Measurements from ENCODE around the gene GRIPAP1. TPM values are rescaled to one million over a fixed set of nuclear protein-coding genes. Genes with fewer than 3 reads are reported as not detected.

GRIPAP1 gene
- total and polyA plus RNA-seq, 5 donors from 2014 or later: 8.3 to 126 (median 9.3) TPM

GRCh38 chrX:49039598-49040375, 37.7 kb upstream of the GRIPAP1 start:
- Mint-ChIP-seq H3K27ac (peak overlapping the region; percentile 52 to 73 (median 68)), H3K4me3 (peak overlapping the region; percentile 6 to 80 (median 54)), H3K4me1 (peaks cover 0 to 40% (median 17%) of the 10 kb centered on the region in 4 donors), H3K27me3 (no peaks in the 10 kb centered on the region), H3K9me3 (no peaks in the 10 kb centered on the region), H3K36me3 (peaks cover 10% of the 10 kb centered on the region)
- ATAC-seq (ENCODE audit: low read depth in 2 of 2) (no peak), DNase-seq (peak; percentile 21 to 59 (median 30))
- Histone ChIP-seq H3K9me3 (ENCODE audit: control insufficient read depth in 2 of 2, low read length in 2 of 2) (no peaks in the 10 kb centered on the region), H3K27me3 (ENCODE audit: control insufficient read depth, insufficient read depth, low read length) (no peaks in the 10 kb centered on the region), H3K4me1 (ENCODE audit: control insufficient read depth, insufficient read depth, low read length, poor library complexity, severe bottlenecking) (peaks cover 32% of the 10 kb centered on the region), H3K4me3 (ENCODE audit: low read depth, low read length) (peak overlapping the region; percentile 7), H3K27ac (ENCODE audit: insufficient read depth, low read length, poor library complexity, severe bottlenecking) (peak overlapping the region; percentile 64), H3K36me3 (ENCODE audit: control insufficient read depth, insufficient read depth, low read length) (peaks cover 17% of the 10 kb centered on the region)

- H3K4me3 Mint-ChIP-seq: peak overlapping the region in 1 of 4 donors; percentile 12
- peaks cover 35% of the 10 kb centered on the region for H3K36me3 ChIP-seq (ENCODE audit: control insufficient read depth, insufficient read depth, low read length)
- no peaks in the 10 kb centered on the region for H3K9me3 Mint-ChIP-seq
- H3K27me3 Mint-ChIP-seq: no peaks in the 10 kb centered on the region
- H3K4me1 Mint-ChIP-seq: peaks cover 0 to 33% (median 12%) of the 10 kb centered on the region in 4 donors
- H3K4me3 ChIP-seq (ENCODE audit: low read depth, low read length): no peak overlapping the region
- H3K4me1 ChIP-seq (ENCODE audit: control insufficient read depth, insufficient read depth, low read length, poor library complexity, severe bottlenecking): peaks cover 28% of the 10 kb centered on the region
- H3K27ac ChIP-seq (ENCODE audit: insufficient read depth, low read length, poor library complexity, severe bottlenecking): no peak overlapping the region
- H3K27me3 ChIP-seq (ENCODE audit: control insufficient read depth, insufficient read depth, low read length): no peaks in the 10 kb centered on the region
- DNase-seq (no peak), ATAC-seq (ENCODE audit: low read depth in 2 of 2) (no peak)
- no peaks in the 10 kb centered on the region for H3K9me3 ChIP-seq (ENCODE audit: control insufficient read depth in 2 of 2, low read length in 2 of 2)
- H3K36me3 Mint-ChIP-seq: peaks cover 18% of the 10 kb centered on the region
- peak overlapping the region in 1 of 3 donors; percentile 16 for H3K27ac Mint-ChIP-seq
Observed at GRCh38 chrX:49037883-49038475, 35.9 kb upstream of the GRIPAP1 start.

DNA sequence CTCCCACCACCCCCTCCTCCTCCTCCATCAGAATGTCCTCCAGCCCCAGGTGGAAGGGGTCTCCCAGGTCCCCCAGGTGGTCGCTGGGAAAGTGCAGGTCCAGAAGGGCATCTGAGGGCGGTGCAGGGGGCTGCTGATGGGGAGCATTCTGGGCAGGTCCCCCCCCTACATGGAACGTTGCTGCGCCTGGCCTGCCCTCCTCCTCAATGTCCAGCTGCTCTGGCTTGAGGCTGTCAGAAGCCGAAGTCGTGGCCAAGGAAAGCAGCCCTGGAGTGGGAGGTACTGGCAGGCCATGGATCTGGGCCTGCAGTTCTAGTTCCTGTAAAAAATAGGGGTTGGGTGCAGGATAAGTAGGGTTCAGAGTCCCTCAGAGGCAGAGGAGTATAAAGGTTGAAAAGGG, 28.2 kb upstream of the GRIPAP1 start:
- Histone ChIP-seq H3K9me3 (ENCODE audit: control insufficient read depth in 2 of 2, low read length in 2 of 2) (no peaks in the 10 kb centered on the region), H3K27ac (ENCODE audit: insufficient read depth, low read length, poor library complexity, severe bottlenecking) (no peak overlapping the region), H3K4me3 (ENCODE audit: low read depth, low read length) (no peak overlapping the region), H3K4me1 (ENCODE audit: control insufficient read depth, insufficient read depth, low read length, poor library complexity, severe bottlenecking) (no peaks in the 10 kb centered on the region), H3K27me3 (ENCODE audit: control insufficient read depth, insufficient read depth, low read length) (no peaks in the 10 kb centered on the region), H3K36me3 (ENCODE audit: control insufficient read depth, insufficient read depth, low read length) (peaks cover 26% of the 10 kb centered on the region)
- H3K27me3 Mint-ChIP-seq: no peaks in the 10 kb centered on the region
- H3K27ac Mint-ChIP-seq: peak overlapping the region in 1 of 3 donors; percentile 45
- H3K4me3 Mint-ChIP-seq: no peak overlapping the region
- ATAC-seq (ENCODE audit: low read depth in 2 of 2) (no peak), DNase-seq (no peak)
- peaks cover 9% of the 10 kb centered on the region for H3K36me3 Mint-ChIP-seq
- H3K9me3 Mint-ChIP-seq: peaks cover 0 to 2% (median 0%) of the 10 kb centered on the region in 7 donors
- H3K4me1 Mint-ChIP-seq: peaks cover 0 to 2% (median 0%) of the 10 kb centered on the region in 4 donors

GRCh38 chrX:49029876-49030275, 27.8 kb upstream of the GRIPAP1 start:
- Histone ChIP-seq H3K4me1 (ENCODE audit: control insufficient read depth, insufficient read depth, low read length, poor library complexity, severe bottlenecking) (no peaks in the 10 kb centered on the region), H3K9me3 (ENCODE audit: control insufficient read depth in 2 of 2, low read length in 2 of 2) (no peaks in the 10 kb centered on the region), H3K36me3 (ENCODE audit: control insufficient read depth, insufficient read depth, low read length) (peaks cover 26% of the 10 kb centered on the region), H3K27ac (ENCODE audit: insufficient read depth, low read length, poor library complexity, severe bottlenecking) (no peak overlapping the region), H3K4me3 (ENCODE audit: low read depth, low read length) (no peak overlapping the region), H3K27me3 (ENCODE audit: control insufficient read depth, insufficient read depth, low read length) (no peaks in the 10 kb centered on the region)
- no peak for ATAC-seq (ENCODE audit: low read depth in 2 of 2)
- no peaks in the 10 kb centered on the region for H3K27me3 Mint-ChIP-seq
- peaks cover 0 to 2% (median 0%) of the 10 kb centered on the region in 7 donors for H3K9me3 Mint-ChIP-seq
- H3K4me3 Mint-ChIP-seq: no peak overlapping the region
- H3K27ac Mint-ChIP-seq: no peak overlapping the region
- DNase-seq: no peak
- peaks cover 9% of the 10 kb centered on the region for H3K36me3 Mint-ChIP-seq
- H3K4me1 Mint-ChIP-seq: peaks cover 0 to 2% (median 0%) of the 10 kb centered on the region in 4 donors

- Histone ChIP-seq H3K4me3 (ENCODE audit: low read depth, low read length) (no peak overlapping the region), H3K36me3 (ENCODE audit: control insufficient read depth, insufficient read depth, low read length) (no peaks in the 10 kb centered on the region), H3K9me3 (ENCODE audit: control insufficient read depth in 2 of 2, low read length in 2 of 2) (no peaks in the 10 kb centered on the region), H3K27me3 (ENCODE audit: control insufficient read depth, insufficient read depth, low read length) (no peaks in the 10 kb centered on the region), H3K27ac (ENCODE audit: insufficient read depth, low read length, poor library complexity, severe bottlenecking) (no peak overlapping the region), H3K4me1 (ENCODE audit: control insufficient read depth, insufficient read depth, low read length, poor library complexity, severe bottlenecking) (no peaks in the 10 kb centered on the region)
- no peaks in the 10 kb centered on the region for H3K4me1 Mint-ChIP-seq
- no peaks in the 10 kb centered on the region for H3K36me3 Mint-ChIP-seq
- DNase-seq (no peak), ATAC-seq (ENCODE audit: low read depth in 2 of 2) (no peak)
- H3K4me3 Mint-ChIP-seq: no peak overlapping the region
- no peaks in the 10 kb centered on the region for H3K27me3 Mint-ChIP-seq
- no peak overlapping the region for H3K27ac Mint-ChIP-seq
- H3K9me3 Mint-ChIP-seq: no peaks in the 10 kb centered on the region
Observed at GRCh38 chrX:49019599-49020249, 17.7 kb upstream of the GRIPAP1 start.

DNA sequence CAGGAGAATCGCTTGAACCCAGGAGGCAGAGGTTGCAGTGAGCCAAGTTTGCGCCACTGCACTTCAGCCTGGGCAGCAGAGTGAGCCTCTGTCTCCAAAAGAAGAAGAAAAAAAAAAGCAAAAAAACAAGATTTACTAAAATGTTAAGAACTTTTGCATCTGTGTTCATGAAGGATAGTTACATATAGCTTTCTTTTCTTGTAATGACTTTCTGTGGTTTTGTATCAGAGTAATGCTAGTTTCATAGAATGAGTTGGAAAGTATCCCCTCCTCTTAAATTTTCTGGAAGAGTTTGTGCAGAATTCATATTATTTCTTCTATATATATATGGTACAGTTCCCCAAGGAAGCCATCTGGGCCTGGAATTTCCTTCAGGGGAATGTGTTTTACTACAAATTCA, 17.0 kb upstream of the GRIPAP1 start:
- Histone ChIP-seq H3K27ac (ENCODE audit: insufficient read depth, low read length, poor library complexity, severe bottlenecking) (no peak overlapping the region), H3K27me3 (ENCODE audit: control insufficient read depth, insufficient read depth, low read length) (no peaks in the 10 kb centered on the region), H3K9me3 (ENCODE audit: control insufficient read depth in 2 of 2, low read length in 2 of 2) (no peaks in the 10 kb centered on the region), H3K4me3 (ENCODE audit: low read depth, low read length) (no peak overlapping the region), H3K4me1 (ENCODE audit: control insufficient read depth, insufficient read depth, low read length, poor library complexity, severe bottlenecking) (no peaks in the 10 kb centered on the region), H3K36me3 (ENCODE audit: control insufficient read depth, insufficient read depth, low read length) (no peaks in the 10 kb centered on the region)
- H3K27ac Mint-ChIP-seq: no peak overlapping the region
- no peaks in the 10 kb centered on the region for H3K27me3 Mint-ChIP-seq
- ATAC-seq (ENCODE audit: low read depth in 2 of 2): no peak
- H3K4me1 Mint-ChIP-seq: no peaks in the 10 kb centered on the region
- DNase-seq: no peak
- H3K36me3 Mint-ChIP-seq: no peaks in the 10 kb centered on the region
- no peak overlapping the region for H3K4me3 Mint-ChIP-seq
- H3K9me3 Mint-ChIP-seq: no peaks in the 10 kb centered on the region

- H3K4me3 Mint-ChIP-seq: peak overlapping the region in 3 of 4 donors; percentile 28 to 74 (median 68)
- H3K4me1 ChIP-seq (ENCODE audit: control insufficient read depth, insufficient read depth, low read length, poor library complexity, severe bottlenecking): peaks cover 17% of the 10 kb centered on the region
- no peaks in the 10 kb centered on the region for H3K9me3 ChIP-seq (ENCODE audit: control insufficient read depth in 2 of 2, low read length in 2 of 2)
- no peak overlapping the region for H3K27ac ChIP-seq (ENCODE audit: insufficient read depth, low read length, poor library complexity, severe bottlenecking)
- H3K27ac Mint-ChIP-seq: peak overlapping the region in 1 of 3 donors; percentile 98
- no peak overlapping the region for H3K4me3 ChIP-seq (ENCODE audit: low read depth, low read length)
- peaks cover 0 to 6% (median 0%) of the 10 kb centered on the region in 7 donors for H3K9me3 Mint-ChIP-seq
- ATAC-seq (ENCODE audit: low read depth in 2 of 2) (no peak), DNase-seq (no peak)
- H3K27me3 ChIP-seq (ENCODE audit: control insufficient read depth, insufficient read depth, low read length): no peaks in the 10 kb centered on the region
- no peaks in the 10 kb centered on the region for H3K36me3 Mint-ChIP-seq
- peaks cover 2% of the 10 kb centered on the region for H3K36me3 ChIP-seq (ENCODE audit: control insufficient read depth, insufficient read depth, low read length)
- H3K27me3 Mint-ChIP-seq: peaks cover 4% of the 10 kb centered on the region
- peaks cover 2 to 27% (median 12%) of the 10 kb centered on the region in 4 donors for H3K4me1 Mint-ChIP-seq
Observed at GRCh38 chrX:49003696-49004095, 1.6 kb upstream of the GRIPAP1 start.
